A172 (cell line): ENCODE measurements around the gene TBC1D16. TPM values are rescaled to one million over a fixed set of nuclear protein-coding genes. Genes with fewer than 3 reads are reported as not detected.

ENCODE experiments used
- DNase-seq: peaks from one replicate; pipeline ENCODE4 v3.0.0-alpha.2; 2015; ENCODE audit warnings: low spot score
- total RNA-seq: library from RNA; depleted of rRNA; stranded (reverse); fragments of >200 nt; shearing (Covaris generic); gene quantifications from 2 replicates; pipeline ENCODE4 v1.2.3, GENCODE V29; 2014

TBC1D16 gene
- total RNA-seq, 1 experiment from 2014 or later = 31.7 TPM

DNA sequence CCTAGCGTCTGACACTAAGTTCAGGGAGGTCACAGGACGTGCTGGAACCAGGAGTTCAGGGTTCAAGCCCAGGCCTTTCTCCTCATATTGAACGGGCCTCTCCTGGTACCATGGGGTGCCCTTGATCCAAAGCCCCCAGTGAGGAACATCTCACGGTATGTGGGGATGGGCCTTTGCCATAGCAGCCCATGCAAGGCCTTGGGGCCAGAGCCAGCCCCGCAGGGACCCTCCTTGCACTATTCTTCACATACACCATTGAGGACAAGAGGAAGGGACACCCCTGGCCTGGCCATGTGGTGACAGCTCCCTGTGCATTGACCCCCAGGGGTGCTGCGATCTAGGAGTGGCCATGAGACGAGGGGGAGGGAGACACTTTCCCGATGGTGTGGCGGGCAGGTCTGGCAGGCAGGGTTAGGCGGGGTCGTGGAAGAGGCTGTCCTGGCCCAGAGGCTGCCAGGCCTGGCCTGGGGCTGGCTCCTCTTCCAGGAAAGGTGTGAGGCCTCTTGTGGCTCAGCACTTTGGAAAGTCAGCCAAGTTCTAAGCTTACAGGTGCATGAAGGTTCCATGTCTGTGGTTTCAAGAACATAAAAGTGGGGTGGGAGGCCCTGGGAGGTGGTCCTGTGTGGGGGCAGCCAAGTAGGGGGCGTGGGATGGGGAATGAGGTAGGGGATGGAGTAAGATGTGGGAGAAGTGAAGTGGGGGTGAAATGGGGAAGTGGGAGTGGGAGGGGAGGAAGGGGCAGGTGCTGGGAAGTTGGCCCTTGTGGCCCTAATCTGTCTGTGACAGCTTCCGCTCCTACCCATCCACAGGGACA, 107.8 kb downstream of the TBC1D16 start:
- no peak for DNase-seq

DNA sequence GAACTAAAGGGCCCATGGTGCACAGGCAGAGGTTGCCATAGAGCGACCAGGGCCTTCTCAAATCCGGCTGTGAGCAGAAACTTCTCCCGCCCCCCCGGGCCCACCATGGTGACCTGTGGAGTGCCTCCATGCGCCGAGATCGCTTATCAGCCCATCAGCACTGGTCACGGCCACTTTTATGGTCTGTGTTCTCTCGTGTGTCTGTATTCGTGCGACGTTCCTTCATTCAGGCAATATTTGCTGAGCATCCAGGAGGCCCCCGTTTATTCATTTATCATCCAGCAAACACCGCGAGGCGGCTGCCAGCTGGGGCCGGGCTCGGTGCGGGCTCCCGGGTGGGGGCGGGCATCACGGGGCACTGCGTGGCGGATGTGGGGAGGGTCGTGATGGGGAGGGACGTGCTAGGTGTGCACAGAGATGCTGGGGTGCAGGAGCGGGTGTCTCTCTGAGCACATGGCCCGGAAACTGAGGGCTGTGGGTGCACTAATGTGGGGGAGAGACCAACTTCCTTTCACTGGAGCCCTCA, 108.5 kb downstream of the TBC1D16 start:
- no peak for DNase-seq

DNA sequence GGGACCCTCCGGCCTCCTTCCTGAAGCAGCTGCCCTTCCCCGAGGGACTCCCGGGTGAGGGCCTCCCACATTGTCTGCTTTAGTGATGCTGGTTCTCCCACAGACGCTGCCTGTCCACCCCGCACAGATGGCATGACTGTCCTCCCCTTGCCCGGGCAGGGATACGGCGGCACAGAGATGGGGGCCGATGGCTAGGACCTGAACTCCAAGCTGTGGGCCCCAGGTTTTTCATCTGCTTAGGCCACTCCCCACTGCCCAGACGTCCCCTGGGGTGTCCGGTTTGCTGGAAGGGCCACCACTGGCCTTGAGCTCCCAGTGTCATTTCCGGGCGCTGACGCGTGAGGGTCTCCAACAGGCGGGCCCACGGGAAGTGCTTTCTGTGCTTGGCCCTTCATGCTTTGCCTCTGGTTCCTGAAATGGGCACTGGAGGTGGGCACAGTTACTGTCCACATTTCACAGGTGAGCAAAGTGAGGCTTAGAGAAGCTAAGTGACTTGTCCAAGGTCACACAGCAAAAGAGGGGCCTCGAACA, 109.0 kb downstream of the TBC1D16 start:
- no peak for DNase-seq

DNA sequence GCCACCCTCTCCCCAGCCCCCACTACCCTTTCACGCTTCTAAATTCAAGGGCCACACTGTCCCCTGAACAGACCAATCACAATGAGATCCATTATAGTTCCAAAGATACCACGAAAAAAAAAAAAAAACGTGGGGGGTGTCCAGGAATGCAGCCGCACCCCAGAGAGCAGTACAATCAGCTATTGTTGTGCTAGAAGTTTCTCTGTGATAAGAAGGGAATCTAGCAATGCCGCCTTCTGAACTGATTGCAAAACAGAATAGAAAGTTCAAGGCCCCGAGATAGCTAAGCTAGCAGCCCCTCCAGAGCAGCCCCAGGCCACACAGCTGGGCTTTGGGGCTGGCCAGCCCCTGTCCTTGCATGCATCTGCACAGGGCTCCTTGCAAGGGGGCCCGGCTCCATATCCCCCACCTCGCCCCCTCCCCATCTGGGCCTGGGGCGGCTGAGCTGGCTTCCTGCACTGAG, 109.5 kb downstream of the TBC1D16 start:
- DNase-seq = no peak

DNA sequence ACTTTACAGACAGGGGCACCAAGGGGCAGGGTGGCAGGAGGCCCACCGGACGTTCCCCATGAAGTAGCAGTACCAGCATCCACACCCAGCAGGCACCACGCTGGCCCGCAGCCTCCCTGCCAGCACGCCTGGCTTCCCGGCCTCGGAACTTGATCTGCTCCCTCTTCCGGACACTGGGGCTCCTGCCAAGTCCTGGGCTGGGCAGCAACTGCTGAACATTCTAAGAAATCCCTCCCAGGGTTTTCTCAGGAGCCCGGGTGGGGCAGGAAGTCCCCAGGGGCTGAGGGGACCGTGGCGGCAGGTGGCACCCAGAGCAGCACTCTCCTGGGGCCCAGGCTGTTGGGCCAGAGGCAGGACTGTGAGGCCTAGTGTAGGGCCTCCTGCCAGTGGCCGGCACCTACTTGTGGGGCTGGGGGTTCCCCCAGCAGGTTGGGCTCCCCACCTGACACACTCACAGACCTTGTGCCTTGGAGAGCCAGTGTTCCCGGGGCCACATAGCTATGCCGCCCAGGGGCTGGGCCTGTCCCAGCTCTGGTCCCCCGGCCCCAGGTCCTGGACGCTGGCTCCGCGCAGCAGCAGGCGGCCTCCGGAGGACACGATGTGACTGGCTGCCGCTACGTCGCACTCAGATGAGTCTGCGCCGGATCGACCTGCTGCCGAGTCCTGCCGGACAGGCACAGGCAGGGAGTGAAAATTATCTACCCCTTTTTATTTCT, 110.3 kb downstream of the TBC1D16 start:
- DNase-seq = peak; percentile 77

DNA sequence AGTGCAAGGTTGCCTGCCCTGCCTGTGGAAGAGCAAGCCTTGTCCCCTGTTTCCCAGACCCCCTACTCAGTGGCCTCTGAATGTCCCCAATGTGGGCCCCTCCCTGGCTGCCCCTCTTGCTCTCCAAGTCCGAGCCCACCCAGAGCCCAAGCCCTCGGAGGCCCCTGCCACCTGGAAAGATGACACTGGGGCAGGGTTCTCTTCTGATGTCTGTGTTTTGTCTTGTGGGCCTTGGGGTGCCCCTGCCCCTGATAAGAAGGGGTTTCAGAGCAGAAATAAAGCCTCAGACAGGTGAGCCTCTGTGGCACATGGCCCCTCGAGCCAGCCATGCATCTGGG, 111.1 kb downstream of the TBC1D16 start:
- no peak for DNase-seq

DNA sequence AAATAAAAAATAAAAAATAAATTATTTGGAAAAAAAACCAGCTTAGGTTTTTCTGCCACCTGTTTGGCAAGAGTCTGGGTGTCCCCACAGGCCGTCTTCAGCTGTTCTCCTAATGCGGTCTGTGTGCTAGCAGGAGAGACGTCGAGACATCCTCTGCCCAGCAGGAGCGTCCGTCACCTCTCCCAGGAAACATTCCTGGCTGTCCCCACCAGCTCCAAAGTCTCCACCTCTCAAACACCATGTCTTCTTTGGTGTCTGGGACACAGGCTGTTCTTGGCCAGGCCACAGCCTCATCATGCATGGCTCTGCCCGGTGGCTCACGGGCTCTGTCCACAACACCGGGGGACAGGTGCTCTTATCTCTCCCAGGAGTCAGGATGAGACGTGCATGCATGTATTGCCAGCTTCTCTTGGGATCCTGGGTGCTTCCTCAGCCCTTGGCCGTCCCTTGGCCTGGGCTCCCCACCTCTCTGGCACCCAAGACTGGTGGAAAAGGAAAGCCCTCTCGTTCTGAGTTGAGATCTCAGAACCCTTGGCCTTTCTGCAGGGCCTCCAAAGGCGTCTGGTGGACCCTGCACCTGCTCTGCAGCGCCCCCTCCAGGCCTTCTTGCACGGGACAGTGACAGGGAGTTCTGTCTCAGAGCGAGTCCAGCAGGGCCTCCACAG, 111.6 kb downstream of the TBC1D16 start:
- DNase-seq = no peak

DNA sequence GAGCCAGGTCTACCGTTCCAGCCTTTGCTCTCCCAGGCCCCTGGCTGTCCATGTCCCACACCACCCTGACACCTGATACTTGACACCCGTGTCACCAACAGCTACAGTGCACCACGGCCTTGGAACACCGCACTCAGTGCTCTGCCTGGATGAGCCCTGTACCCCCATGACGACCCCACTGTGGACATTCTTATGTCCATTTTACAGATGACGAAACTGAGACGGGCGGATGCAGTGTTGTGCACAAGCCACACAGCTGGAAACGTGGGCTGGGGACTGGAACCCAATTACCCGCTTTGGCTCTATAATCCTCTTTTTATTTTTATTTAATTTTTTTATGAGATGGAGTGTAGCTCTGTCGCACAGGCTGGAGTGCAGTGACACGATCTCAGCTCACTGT, 112.9 kb downstream of the TBC1D16 start:
- DNase-seq = no peak

DNA sequence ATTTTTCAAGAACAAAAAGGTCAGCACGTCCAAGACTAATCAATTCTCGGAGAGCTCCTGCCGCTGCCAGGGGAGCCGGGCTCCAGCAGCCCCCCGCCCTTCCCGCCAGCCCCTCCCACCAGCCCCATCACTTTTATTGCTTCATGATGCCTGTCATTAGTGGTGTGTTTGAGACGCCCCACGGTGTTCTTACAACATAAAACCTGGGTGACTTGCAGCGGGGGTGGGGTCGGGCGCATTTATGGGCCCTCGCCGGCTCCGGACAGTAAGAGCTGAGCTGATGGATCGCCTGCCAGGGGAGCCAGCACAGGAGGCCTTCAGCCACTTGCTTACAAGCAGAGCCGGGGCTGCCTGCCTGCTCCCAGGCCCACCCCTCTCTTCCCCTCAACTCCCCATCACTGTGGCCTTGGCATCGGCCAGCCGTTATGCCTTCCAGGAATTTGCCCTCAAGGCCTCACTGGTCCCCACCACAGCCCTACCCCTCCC, 113.5 kb downstream of the TBC1D16 start:
- no peak for DNase-seq

DNA sequence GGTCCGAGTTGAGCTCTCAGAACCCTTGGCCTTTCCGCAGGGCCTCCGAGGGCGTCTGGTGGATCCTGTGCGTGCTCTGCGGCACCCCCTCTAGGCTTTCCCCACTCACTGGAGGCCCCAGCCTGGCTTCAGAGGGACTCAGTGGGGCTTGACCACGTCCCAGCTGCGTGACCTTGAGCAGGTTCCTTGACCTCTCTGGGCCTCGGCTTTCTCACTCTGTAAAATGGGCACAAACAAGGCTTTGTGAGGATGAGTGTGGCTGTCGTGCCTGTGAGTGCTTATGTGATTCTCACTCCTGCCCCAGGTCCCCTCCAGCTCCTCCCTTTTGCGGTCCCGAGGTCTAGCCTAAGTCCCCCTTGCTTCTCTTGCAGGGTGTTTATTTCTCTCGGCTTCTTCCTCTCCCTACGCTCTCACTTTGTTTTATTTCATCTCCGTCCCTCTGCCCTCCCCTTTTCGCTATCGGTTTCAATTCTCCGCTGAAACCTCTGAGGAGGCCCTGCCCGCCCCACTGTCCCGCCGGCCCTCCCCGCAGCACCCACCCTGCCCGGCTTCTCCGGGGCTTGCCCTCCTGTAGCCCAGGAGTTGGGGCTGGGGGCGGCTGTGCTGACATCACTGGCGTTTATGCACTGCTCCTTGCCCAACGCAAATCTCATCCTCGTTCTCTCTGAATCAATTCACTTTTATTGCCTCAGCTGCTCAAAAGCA, 114.1 kb downstream of the TBC1D16 start:
- DNase-seq = no peak

DNA sequence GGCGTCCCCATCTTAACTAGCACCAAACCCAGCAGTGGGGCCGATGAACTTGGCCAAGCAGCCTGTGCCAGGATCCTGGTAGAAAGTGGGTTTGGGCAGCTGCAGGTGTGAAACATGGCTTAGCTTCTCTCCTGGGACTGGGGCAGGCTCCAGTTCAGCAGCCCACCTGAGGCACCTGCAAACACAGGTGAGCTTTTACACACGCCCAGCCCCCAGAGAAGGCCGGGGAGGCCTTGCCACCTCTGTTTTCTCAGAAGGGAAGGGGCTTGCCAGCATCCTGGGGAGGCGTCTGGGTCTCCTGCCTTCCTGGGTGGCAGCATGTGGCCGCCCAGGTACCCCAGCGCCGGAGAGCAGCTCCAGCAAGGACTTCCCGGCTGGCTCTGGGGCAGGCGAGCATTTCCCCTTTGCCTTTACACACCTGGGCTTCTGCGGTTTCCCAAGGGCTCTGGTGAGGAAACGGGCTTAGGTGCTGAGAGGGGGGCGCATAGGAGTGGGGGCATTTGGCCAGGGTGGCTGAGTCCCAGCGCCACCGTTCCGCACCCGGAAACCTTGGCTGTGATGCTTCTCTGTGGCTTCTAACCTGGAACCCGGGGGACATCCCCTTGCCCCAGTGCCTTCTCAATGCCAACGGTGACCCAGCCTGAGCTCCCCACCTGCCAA, 114.8 kb downstream of the TBC1D16 start:
- DNase-seq = no peak

DNA sequence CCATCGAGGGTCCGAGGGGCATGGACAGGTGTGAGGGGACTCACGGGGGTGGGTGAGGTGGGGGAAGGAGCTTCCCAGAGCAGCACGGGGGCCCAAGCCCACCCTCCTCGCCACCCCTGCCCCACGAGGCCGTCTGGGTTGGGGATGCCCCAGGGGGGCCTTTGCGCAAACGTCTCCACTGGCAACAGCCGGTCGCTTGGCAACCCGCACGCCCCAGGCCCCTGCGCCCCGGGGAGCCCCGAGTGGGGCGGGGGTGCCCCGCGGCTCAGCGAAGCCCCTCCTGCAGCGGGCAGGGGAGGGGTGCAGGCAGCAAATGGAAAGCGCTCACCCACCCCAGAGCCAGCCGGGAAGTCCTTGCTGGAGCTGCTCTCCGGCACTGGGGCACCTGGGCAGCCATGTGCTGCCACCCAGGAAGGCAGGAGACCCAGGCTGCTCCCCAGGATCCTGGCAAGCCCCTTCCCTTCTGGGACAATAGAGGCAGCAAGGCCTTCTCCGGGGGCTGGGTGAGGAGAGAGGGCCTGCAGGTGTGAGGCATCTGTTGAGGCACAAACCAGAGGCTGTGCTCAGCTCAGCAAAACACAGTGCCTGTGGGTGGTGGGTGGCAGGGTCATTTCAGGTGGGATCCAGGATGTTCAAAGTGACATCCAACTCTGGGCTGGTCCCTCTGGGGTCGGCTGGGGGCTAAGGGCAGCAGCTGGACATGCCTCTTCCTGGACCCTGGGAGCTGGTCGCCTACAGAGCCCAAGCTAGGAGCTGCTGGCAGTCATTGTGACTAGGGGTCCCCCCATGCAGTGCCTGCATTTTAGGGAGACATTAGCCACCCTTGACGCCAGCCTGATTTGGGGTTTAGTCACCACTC, 115.6 kb downstream of the TBC1D16 start:
- DNase-seq = no peak

DNA sequence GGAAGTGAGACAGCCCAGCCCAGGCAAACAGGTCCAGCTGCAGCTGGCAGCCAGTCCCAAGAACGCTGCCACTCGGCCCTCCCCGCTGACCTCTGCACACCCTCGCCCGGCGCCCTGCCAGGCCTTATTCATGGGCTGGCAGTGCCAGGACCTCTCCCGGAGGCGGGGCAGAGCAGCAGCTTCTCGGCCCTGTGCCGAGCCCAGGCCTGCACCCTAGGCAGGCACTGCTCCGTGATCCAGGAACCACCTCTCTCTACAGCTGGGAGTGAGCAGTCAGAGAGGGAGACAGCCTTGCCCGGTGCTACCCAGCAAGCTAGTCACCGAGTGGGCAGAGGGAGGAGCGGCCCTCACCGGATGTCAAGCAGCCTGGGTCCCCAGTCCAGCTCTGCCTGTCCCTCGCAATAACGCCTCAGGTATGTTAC, 116.5 kb downstream of the TBC1D16 start:
- DNase-seq = peak; percentile 88

DNA sequence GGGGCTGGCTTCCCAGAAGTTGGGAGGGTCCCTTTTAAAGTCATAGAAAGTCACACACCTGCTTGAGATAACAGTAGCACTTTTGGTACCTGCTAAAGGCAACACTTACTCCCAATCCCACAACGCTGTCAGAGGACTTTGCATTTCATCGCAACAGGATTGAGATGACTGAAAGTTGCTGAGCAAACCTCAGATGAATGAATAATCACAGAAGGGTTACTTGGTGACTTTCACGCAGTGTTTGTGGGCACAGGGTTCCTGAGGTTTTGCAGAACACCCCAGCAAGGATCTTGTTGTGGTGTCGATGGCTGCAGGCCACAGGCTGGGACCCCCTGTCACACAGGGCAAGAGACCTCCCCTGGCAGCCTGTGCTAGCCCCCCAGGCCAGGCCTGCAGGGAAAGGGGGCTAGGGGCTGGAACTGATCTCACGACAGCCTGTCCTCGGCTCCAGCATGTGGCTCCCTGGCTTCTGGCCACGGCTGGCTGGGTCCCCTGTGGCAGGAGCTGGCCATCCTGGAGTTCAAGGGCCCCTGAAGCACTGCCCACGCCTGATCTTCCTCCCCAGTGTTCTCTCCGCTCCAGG, 117.0 kb downstream of the TBC1D16 start:
- DNase-seq = no peak

DNA sequence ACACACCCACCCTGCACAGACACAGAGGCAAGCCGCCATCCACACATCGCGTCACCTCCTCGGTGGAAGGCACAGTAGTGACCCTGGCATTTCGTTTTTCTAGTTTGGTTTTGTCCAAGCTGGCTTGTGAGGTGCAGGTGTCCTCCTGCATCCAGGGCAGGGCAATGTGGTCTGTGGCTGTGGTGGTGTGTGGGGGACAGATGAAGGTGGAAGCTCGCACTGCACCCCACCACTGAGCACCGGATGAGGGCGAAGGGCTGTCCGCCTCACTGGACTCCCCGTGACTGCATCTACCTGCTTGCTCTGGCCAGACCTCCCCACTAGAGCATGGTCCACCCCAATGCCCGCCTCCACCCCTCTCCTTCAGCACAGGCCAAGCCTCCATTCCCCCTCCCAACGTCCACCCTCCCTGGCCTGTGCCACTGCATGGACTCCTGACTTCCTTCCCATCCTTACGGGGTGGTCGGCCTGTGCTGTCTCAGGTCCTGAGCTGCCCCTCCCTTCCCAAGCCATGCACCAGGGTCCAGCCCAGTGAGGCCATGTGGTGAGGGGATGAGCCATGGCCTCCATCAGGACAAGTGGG, 117.7 kb downstream of the TBC1D16 start:
- no peak for DNase-seq

DNA sequence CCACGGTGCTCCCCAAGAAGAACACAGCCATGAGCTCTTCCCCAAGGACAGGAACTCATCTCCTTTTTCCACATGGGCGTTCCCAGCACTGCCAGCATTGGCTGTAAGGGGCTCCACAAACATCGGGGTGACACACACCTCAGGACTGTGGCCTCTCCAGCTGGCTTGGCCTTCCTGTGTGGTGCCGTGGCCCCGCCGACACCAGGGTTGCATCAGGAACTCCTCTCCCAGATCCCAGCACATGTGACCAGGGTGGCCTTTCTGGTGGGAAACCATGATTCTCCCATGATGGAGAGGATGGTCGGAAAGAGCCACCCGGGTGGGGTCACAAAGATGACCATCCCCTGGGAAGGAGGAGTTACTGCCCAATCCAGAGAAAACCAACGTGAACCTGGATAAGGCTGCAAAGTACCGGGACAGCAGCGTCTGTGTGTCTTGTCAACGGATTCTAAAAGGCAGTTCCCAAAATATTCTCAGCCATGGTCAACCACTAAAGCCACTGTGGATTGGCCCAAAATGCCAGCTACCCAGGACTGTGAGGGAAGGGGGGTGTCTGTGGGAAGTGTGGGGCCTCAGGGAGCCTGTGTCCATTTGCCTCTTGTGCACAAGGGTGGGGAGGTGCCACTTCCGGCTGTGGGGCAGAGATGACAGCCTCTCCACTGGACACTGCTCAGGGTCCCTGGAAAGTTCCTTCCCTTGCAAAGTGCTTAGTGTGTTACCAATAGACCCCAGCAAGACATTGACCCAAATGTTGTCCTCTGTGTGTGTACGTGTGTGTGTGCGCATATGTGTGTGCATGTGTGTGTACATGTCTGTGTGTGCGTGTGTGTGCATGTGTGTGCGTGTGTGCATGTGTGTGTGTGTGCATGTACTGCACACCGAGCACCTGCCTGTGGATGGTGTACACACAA, 118.4 kb downstream of the TBC1D16 start:
- no peak for DNase-seq

DNA sequence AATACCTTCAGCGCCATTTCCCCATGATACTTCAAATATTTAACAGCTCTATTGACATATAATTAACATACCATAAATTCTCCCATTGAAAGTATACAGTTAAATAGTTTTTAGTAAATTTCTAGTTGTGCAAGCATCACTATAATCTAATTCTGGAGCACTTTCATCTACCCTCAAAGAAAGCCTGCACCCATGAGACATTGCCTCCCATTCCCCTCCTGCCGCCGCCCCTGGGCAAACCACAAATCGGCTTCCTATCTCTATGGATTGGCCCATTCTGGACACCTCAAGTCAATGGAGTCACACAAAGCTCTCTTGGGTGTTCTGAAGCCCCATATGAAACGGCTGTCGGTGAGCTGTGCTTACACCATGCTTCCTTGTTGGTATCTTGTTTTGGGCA, 119.2 kb downstream of the TBC1D16 start:
- DNase-seq = no peak

DNA sequence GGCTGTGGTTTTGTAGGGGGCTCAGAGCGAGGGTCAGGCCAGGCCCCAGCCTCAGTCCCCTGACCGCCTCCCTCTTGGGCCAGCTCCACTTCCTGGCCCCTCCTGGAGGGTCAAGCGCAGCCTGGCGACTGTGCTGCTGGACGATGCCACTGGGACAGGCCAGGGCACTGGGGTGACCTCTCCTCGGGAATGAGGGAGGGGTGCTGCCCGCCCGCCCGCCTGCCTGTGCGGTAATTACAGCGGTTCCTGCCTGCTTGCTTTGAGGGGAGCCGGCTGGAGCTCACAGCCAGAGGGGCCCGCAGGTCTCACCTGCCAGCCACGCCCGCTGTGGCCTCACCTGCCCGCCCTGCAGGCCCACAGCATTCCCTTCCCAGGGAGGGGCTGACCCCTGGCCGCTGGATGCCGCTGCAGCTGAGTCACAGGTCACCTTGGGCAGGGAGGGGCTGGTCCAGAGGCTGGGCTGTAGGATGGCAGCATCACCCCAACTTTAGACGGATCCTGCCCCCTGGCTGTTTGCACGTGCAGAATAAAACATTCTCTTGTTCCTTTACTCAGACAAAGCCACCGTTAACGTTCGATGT, 119.7 kb downstream of the TBC1D16 start:
- DNase-seq = peak; percentile 81
